IMR-90 (cell line): Measurements from ENCODE around the gene SYCP2. TPM values are rescaled to one million over a fixed set of nuclear protein-coding genes. Genes with fewer than 3 reads are reported as not detected.

Source experiments
- ATAC-seq: fragments of 200-7000 bp; cut with Tn5 transposase; 2 replicates; pipeline ENCODE4 v1.9.1; 2020; ENCODE audit warnings: low read depth, mild to moderate bottlenecking, moderate library complexity
- BruUV-seq: library from RNA; stranded (reverse); fragments of 400-500 nt; replicated peaks from 2 replicates; lab custom pipeline; 2021; lab: Mats Ljungman, UMichigan
- CTCF ChIA-PET: fragments of 300-600 bp; formaldehyde crosslinking; extraction: SDS; loops from one replicate; lab custom pipeline; 2021; ENCODE audit warnings: antibody characterized with exemption; lab: Yijun Ruan, JAX
- POLR2A ChIA-PET: fragments of 300-600 bp; sonication (Branson Sonifier 250); formaldehyde crosslinking; loops from one replicate; lab custom pipeline; 2022; ENCODE audit warnings: antibody characterized with exemption; ENCODE audit not compliant: unreplicated experiment; lab: Charles Lee
- DNase-seq: peaks from one replicate; pipeline ENCODE4 v3.0.0; 2013
- H2AFZ ChIP-seq: replicated peaks from 2 replicates; pipeline ENCODE3; 2013; ENCODE audit warnings: low read length, mild to moderate bottlenecking; ENCODE audit not compliant: poor library complexity
- H2AK5ac ChIP-seq: 2 replicates; pipeline ENCODE4 v1.6.1; 2013; ENCODE audit warnings: low read depth, low read length, inconsistent platforms
- H2AK9ac ChIP-seq: replicated peaks from 2 replicates; pipeline ENCODE3; 2013; ENCODE audit warnings: mild to moderate bottlenecking, low read depth, low read length, moderate library complexity; ENCODE audit not compliant: poor library complexity
- H2BK120ac ChIP-seq: 2 replicates; pipeline ENCODE4 v1.6.1; 2013; ENCODE audit warnings: low read depth, low read length, inconsistent platforms
- H2BK15ac ChIP-seq: 3 replicates; pipeline ENCODE4 v1.6.1; 2013; ENCODE audit warnings: low read depth, low read length, inconsistent platforms
- H2BK20ac ChIP-seq: 2 replicates; pipeline ENCODE4 v1.6.1; 2013; ENCODE audit warnings: low read depth, mild to moderate bottlenecking, inconsistent platforms, low read length, moderate library complexity
- H2BK5ac ChIP-seq: 2 replicates; pipeline ENCODE4 v1.6.1; 2013; ENCODE audit warnings: mild to moderate bottlenecking, low read depth, low read length, inconsistent platforms; ENCODE audit not compliant: poor library complexity, severe bottlenecking
- H3K14ac ChIP-seq: replicated peaks from 2 replicates; pipeline ENCODE4 v1.6.1; 2013; ENCODE audit warnings: low read depth, low read length, inconsistent platforms
- H3K18ac ChIP-seq: 2 replicates; pipeline ENCODE4 v1.6.1; 2013; ENCODE audit warnings: low read depth, low read length, control low read depth
- H3K23ac ChIP-seq: 2 replicates; pipeline ENCODE4 v1.6.1; 2013; ENCODE audit warnings: low read depth, low read length, inconsistent platforms
- H3K27ac ChIP-seq: 2 replicates; pipeline ENCODE4 v1.5.1; 2013; ENCODE audit warnings: mild to moderate bottlenecking, control low read depth, low read length; ENCODE audit not compliant: insufficient read depth
- H3K27me3 ChIP-seq: 2 replicates; pipeline ENCODE4 v1.6.1; 2013; ENCODE audit warnings: low read length; ENCODE audit not compliant: control insufficient read depth, insufficient read depth
- H3K36me3 ChIP-seq: 2 replicates; pipeline ENCODE4 v1.6.1; 2013; ENCODE audit warnings: low read length, mixed read lengths; ENCODE audit not compliant: control insufficient read depth, insufficient read depth
- H3K4ac ChIP-seq: 2 replicates; pipeline ENCODE4 v1.6.1; 2013; ENCODE audit warnings: low read depth, low read length, inconsistent platforms
- H3K4me1 ChIP-seq: 2 replicates; pipeline ENCODE4 v1.6.1; 2013; ENCODE audit warnings: low read length, mixed read lengths; ENCODE audit not compliant: control insufficient read depth, insufficient read depth
- H3K4me2 ChIP-seq: 2 replicates; pipeline ENCODE4 v1.6.1; 2013; ENCODE audit warnings: low read depth, mild to moderate bottlenecking, control low read depth, low read length, moderate library complexity
- H3K4me3 ChIP-seq: 2 replicates; pipeline ENCODE4 v1.5.1; 2013; ENCODE audit warnings: low read depth, mild to moderate bottlenecking, control low read depth, low read length, moderate library complexity; ENCODE audit not compliant: insufficient read depth
- H3K56ac ChIP-seq: 2 replicates; pipeline ENCODE4 v1.6.1; 2013; ENCODE audit warnings: low read length, inconsistent platforms; ENCODE audit not compliant: insufficient read depth; ENCODE audit errors: extremely low read depth
- H3K79me1 ChIP-seq, 2 experiments: 2 replicates each; pipeline ENCODE4 v1.6.1; 2013; ENCODE audit warnings: low read length in 2 of 2, inconsistent platforms in 1 of 2, low read depth in 1 of 2
- H3K9ac ChIP-seq: 2 replicates; pipeline ENCODE4 v1.6.1; 2013; ENCODE audit warnings: low read depth, low read length, control low read depth
- H3K9me1 ChIP-seq: 2 replicates; pipeline ENCODE4 v1.6.1; 2013; ENCODE audit warnings: low read length, inconsistent platforms; ENCODE audit not compliant: insufficient read depth
- H3K9me3 ChIP-seq: 2 replicates; pipeline ENCODE4 v1.6.1; 2013; ENCODE audit warnings: low read length; ENCODE audit not compliant: control insufficient read depth, insufficient read depth
- H4K20me1 ChIP-seq: 2 replicates; pipeline ENCODE4 v1.6.1; 2013; ENCODE audit warnings: low read length, inconsistent platforms; ENCODE audit not compliant: insufficient read depth
- H4K5ac ChIP-seq: 2 replicates; pipeline ENCODE4 v1.6.1; 2013; ENCODE audit warnings: mild to moderate bottlenecking, low read depth, low read length, control low read depth
- H4K8ac ChIP-seq, 2 experiments: 2 replicates each; pipeline ENCODE4 v1.6.1; 2013; ENCODE audit warnings: low read depth in 2 of 2, low read length in 2 of 2, control low read depth in 1 of 2, inconsistent platforms in 1 of 2
- H4K91ac ChIP-seq: 2 replicates; pipeline ENCODE4 v1.6.1; 2013; ENCODE audit warnings: low read depth, low read length, inconsistent platforms; ENCODE audit not compliant: insufficient read depth
- BHLHE40 ChIP-seq: fragments of 150-350 bp; IDR thresholded peaks from 2 replicates; pipeline ENCODE4 v1.6.1; 2016; ENCODE audit warnings: mild to moderate bottlenecking, low read depth, low read length
- CEBPB ChIP-seq: IDR thresholded peaks from 2 replicates; pipeline ENCODE4 v1.6.1; 2012; ENCODE audit warnings: low read depth, low read length, improper control_type of control experiment
- ELK1 ChIP-seq: fragments of 150-350 bp; IDR thresholded peaks from 2 replicates; pipeline ENCODE4 v1.6.1; 2016; ENCODE audit warnings: low read depth, mild to moderate bottlenecking, low read length, moderate library complexity, borderline replicate concordance
- FOS ChIP-seq: fragments of 150-350 bp; IDR thresholded peaks from 2 replicates; pipeline ENCODE4 v1.6.1; 2016; ENCODE audit warnings: low read depth, low read length
- MAFK ChIP-seq: IDR thresholded peaks from 2 replicates; pipeline ENCODE4 v1.6.1; 2012; ENCODE audit warnings: low read depth, low read length, improper control_type of control experiment
- MAZ ChIP-seq: IDR thresholded peaks from 2 replicates; pipeline ENCODE4 v1.6.1; 2012; ENCODE audit warnings: low read depth, mild to moderate bottlenecking, low read length, improper control_type of control experiment, moderate library complexity, borderline replicate concordance
- MXI1 ChIP-seq: IDR thresholded peaks from 2 replicates; pipeline ENCODE4 v1.6.1; 2012; ENCODE audit warnings: low read depth, mild to moderate bottlenecking, low read length, moderate library complexity, borderline replicate concordance
- RAD21 ChIP-seq: IDR thresholded peaks from 2 replicates; pipeline ENCODE4 v1.6.1; 2012; ENCODE audit warnings: low read length, improper control_type of control experiment
- RCOR1 ChIP-seq: IDR thresholded peaks from 2 replicates; pipeline ENCODE4 v1.6.1; 2012; ENCODE audit warnings: mild to moderate bottlenecking, low read length, improper control_type of control experiment; ENCODE audit not compliant: insufficient replicate concordance
- RFX5 ChIP-seq: IDR thresholded peaks from 2 replicates; pipeline ENCODE4 v1.8.0; 2012; ENCODE audit warnings: low read depth, mild to moderate bottlenecking, low read length, moderate library complexity
- SMC3 ChIP-seq: fragments of 150-350 bp; IDR thresholded peaks from 2 replicates; pipeline ENCODE4 v1.6.1; 2016; ENCODE audit warnings: low read depth, mild to moderate bottlenecking, antibody characterized with exemption, low read length, moderate library complexity
- WGBS, 2 experiments: methylation state at CpG; one replicate each; pipeline versions ENCODE4 v1.1.5 to v1.1.7; 2013; ENCODE audit warnings: missing lambda C conversion rate in 2 of 2; ENCODE audit not compliant: insufficient read length in 1 of 2; ENCODE audit errors: extremely low coverage in 2 of 2; 5-methylcytosine and 5-hydroxymethylcytosine counted together
- dilution Hi-C: fragments of 300-500 bp; cut with HindIII; formaldehyde crosslinking; loops from one replicate; pipeline ENCODE4 v1.14.3; 2018; ENCODE audit warnings: low sequenced_read_pairs; ENCODE audit not compliant: unreplicated experiment
- in situ Hi-C: fragments of 300-500 bp; cut with MboI; formaldehyde crosslinking; loops from 3 replicates; pipeline ENCODE4 v1.14.3; 2019; ENCODE audit warnings: low sequenced_read_pairs, inconsistent platforms, mixed read lengths
- intact Hi-C: fragments of 100-400 bp; cut with micrococcal nuclease; formaldehyde crosslinking; loops from 2 replicates; pipeline ENCODE4 v1.10.0; 2022
- polyA plus RNA-seq, 3 experiments: library from polyadenylated mRNA; depleted of rRNA; stranded (reverse); fragments of >200 nt; gene quantifications; 2 replicates each; pipeline ENCODE4 v1.2.3, GENCODE V29; 2012; ENCODE audit warnings: low replicate concordance in 1 of 3
- total RNA-seq: library from RNA; depleted of rRNA; stranded (reverse); fragments of >200 nt; gene quantifications from 2 replicates; pipeline ENCODE4 v1.2.3, GENCODE V29; 2012

The SYCP2 gene
- total and polyA plus RNA-seq, 2 of the 4 experiments (the other 2 are of a cell fraction), result 0.18 to 0.31 TPM

GRCh38 chr20:59827138-59828056, 106.0 kb downstream of the SYCP2 start:
- Histone ChIP-seq H2BK120ac (no peak overlapping the region), H3K9me1 (no peaks in the 10 kb centered on the region), H3K4me3 (no peak overlapping the region), H3K56ac (no peak overlapping the region), H3K18ac (no peak overlapping the region), H3K4ac (no peak overlapping the region), H3K79me1 (no peaks in the 10 kb centered on the region), H2AFZ (no peak overlapping the region), H2AK9ac (no peak overlapping the region), H4K91ac (no peak overlapping the region), H3K27me3 (no peaks in the 10 kb centered on the region; the same call in 1 of the 2 replicates), H3K9me3 (peaks cover 3% of the 10 kb centered on the region; the same call in 1 of the 2 replicates), H2BK20ac (no peak overlapping the region), H2BK5ac (no peak overlapping the region), H3K9ac (no peak overlapping the region), H3K14ac (no peak overlapping the region), H3K23ac (no peak overlapping the region), H2BK15ac (no peak overlapping the region), H2AK5ac (no peak overlapping the region), H4K20me1 (no peaks in the 10 kb centered on the region), H4K5ac (no peak overlapping the region), H3K4me1 (no peaks in the 10 kb centered on the region), H4K8ac (no peak overlapping the region), H3K4me2 (no peak overlapping the region), H3K36me3 (no peaks in the 10 kb centered on the region), H3K27ac (no peak overlapping the region)
- TF ChIP-seq CEBPB (no peak), MAZ (no peak), RAD21 (no peak), ELK1 (no peak), RFX5 (no peak), MAFK (no peak), SMC3 (no peak), RCOR1 (no peak), BHLHE40 (no peak), MXI1 (no peak), FOS (no peak)
- in situ Hi-C loops, result no loop called here
- CTCF ChIA-PET, result interaction anchor here (0.6 kb wide), 1 partner anchor 12 kb away, joined by 5 read pairs; no protein-coding TSS in a partner anchor
- ATAC-seq, result no peak
- 50% methylated on average over 4 of the region's 16 CpGs; no CpG with 5 or more reads in 1 of the 2 experiments for WGBS, 2 experiments
- dilution Hi-C loops, result no loop called here
- no peak for DNase-seq
- intact Hi-C loops, result no loop called here
- BruUV-seq, result no TSS peak
- POLR2A ChIA-PET, result no interaction called here
